Trophoblast cell (in vitro differentiated cells and primary cell): ENCODE results near the gene PRR22.

Experiments
- DNase-seq, 2 donors: peaks; one replicate each; pipeline ENCODE4 v3.0.0-alpha.2; 2016
- H2AFZ ChIP-seq: 2 replicates; pipeline ENCODE4 v1.6.1; 2013; ENCODE audit warnings: low read length, moderate library complexity, mild to moderate bottlenecking; ENCODE audit not compliant: insufficient read depth, poor library complexity
- H2AK5ac ChIP-seq: 2 replicates; pipeline ENCODE4 v1.6.1; 2013; ENCODE audit warnings: mild to moderate bottlenecking, low read length
- H2BK120ac ChIP-seq: 2 replicates; pipeline ENCODE4 v1.6.1; 2013; ENCODE audit warnings: low read length, mild to moderate bottlenecking, moderate library complexity; ENCODE audit not compliant: insufficient read depth, poor library complexity
- H2BK12ac ChIP-seq: 2 replicates; pipeline ENCODE4 v1.6.1; 2013; ENCODE audit warnings: mild to moderate bottlenecking, low read length, moderate library complexity
- H2BK5ac ChIP-seq: 2 replicates; pipeline ENCODE4 v1.6.1; 2013; ENCODE audit warnings: low read length, low read depth, moderate library complexity, mild to moderate bottlenecking; ENCODE audit not compliant: poor library complexity
- H3K14ac ChIP-seq: 2 replicates; pipeline ENCODE4 v1.6.1; 2013; ENCODE audit warnings: mild to moderate bottlenecking, low read length
- H3K18ac ChIP-seq: 2 replicates; pipeline ENCODE4 v1.6.1; 2013; ENCODE audit warnings: mild to moderate bottlenecking, low read length
- H3K23ac ChIP-seq: 2 replicates; pipeline ENCODE4 v1.6.1; 2013; ENCODE audit warnings: low read length
- H3K27ac ChIP-seq: 2 replicates; pipeline ENCODE4 v1.5.1; 2013; ENCODE audit warnings: low read depth, mild to moderate bottlenecking, inconsistent platforms, low read length, moderate library complexity
- H3K27me3 ChIP-seq: 2 replicates; pipeline ENCODE4 v1.6.1; 2013; ENCODE audit warnings: inconsistent platforms, mild to moderate bottlenecking, low read length, moderate library complexity; ENCODE audit not compliant: insufficient read depth
- H3K36me3 ChIP-seq, 2 experiments: 1 replicate in 1 of 2; 2 replicates in 1 of 2; pipeline ENCODE4 v1.6.1; 2013; ENCODE audit warnings: low read length in 2 of 2, mild to moderate bottlenecking in 2 of 2, moderate library complexity in 1 of 2; ENCODE audit not compliant: insufficient read depth in 2 of 2, control insufficient read depth in 1 of 2
- H3K4ac ChIP-seq: 2 replicates; pipeline ENCODE4 v1.6.1; 2013; ENCODE audit warnings: low read depth, mild to moderate bottlenecking, low read length, moderate library complexity
- H3K4me1 ChIP-seq, 2 experiments: 1 replicate in 1 of 2; 2 replicates in 1 of 2; pipeline ENCODE4 v1.6.1; 2013; ENCODE audit warnings: low read length in 2 of 2, mild to moderate bottlenecking in 2 of 2, moderate library complexity in 1 of 2; ENCODE audit not compliant: insufficient read depth in 2 of 2, control insufficient read depth in 1 of 2
- H3K4me2 ChIP-seq: 2 replicates; pipeline ENCODE4 v1.6.1; 2013; ENCODE audit warnings: inconsistent platforms, mild to moderate bottlenecking, low read length, moderate library complexity
- H3K4me3 ChIP-seq: 2 replicates; pipeline ENCODE4 v1.5.1; 2013; ENCODE audit warnings: mild to moderate bottlenecking, low read depth, low read length, inconsistent platforms
- H3K79me1 ChIP-seq: one replicate; pipeline ENCODE4 v1.6.1; 2013; ENCODE audit warnings: low read length
- H3K79me2 ChIP-seq: 2 replicates; pipeline ENCODE4 v1.6.1; 2013; ENCODE audit warnings: low read length, mild to moderate bottlenecking; ENCODE audit not compliant: control insufficient read depth, insufficient read depth, poor library complexity
- H3K9ac ChIP-seq: 2 replicates; pipeline ENCODE4 v1.6.1; 2013; ENCODE audit warnings: mild to moderate bottlenecking, low read length
- H3K9me3 ChIP-seq: 2 replicates; pipeline ENCODE4 v1.6.1; 2013; ENCODE audit warnings: low read depth, mild to moderate bottlenecking, control low read depth, inconsistent platforms, low read length; ENCODE audit not compliant: insufficient read depth
- H4K12ac ChIP-seq: 2 replicates; pipeline ENCODE4 v1.6.1; 2013; ENCODE audit warnings: low read depth, mild to moderate bottlenecking, low read length, moderate library complexity
- H4K8ac ChIP-seq: 2 replicates; pipeline ENCODE4 v1.6.1; 2013; ENCODE audit warnings: low read depth, mild to moderate bottlenecking, low read length, moderate library complexity
- H4K91ac ChIP-seq: one replicate; pipeline ENCODE4 v1.6.1; 2013; ENCODE audit warnings: low read depth, mild to moderate bottlenecking, low read length, moderate library complexity
- WGBS: extraction: QIAGEN DNeasy Blood & Tissue Kit; methylation state at CpG from one replicate; pipeline ENCODE4 v1.1.7; 2013; ENCODE audit warnings: missing lambda C conversion rate; ENCODE audit not compliant: insufficient read length, insufficient coverage; ENCODE audit errors: extremely low coverage; 5-methylcytosine and 5-hydroxymethylcytosine counted together

Gene PRR22

GRCh38 chr19:5806905-5807304, 22.4 kb upstream of the PRR22 start:
- H3K4me3 ChIP-seq: no peak overlapping the region
- DNase-seq: no peak
- H3K14ac ChIP-seq: no peak overlapping the region

DNA sequence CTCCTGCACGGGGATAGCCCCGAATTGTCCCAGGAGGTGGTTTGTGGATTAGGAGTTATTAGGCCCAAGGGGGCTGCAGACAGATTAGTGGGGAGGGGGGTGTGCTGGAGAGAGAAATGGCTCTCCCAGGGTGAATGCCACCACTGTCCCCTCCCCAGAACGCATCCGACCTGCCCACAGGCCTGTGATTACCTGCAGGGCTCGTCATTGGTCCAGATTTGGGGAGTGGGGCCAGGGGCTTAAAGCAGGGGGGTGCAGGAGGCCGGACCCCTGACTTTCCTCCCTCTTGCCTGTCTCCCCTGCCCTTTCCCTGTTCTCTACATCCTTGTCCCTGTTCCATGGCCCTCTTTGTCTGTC, 21.6 kb upstream of the PRR22 start:
- H3K23ac ChIP-seq: no peak overlapping the region
- no peaks in the 10 kb centered on the region for H3K36me3 ChIP-seq
- no peak overlapping the region for H2BK5ac ChIP-seq
- H3K9ac ChIP-seq: no peak overlapping the region
- no peak overlapping the region for H3K4me3 ChIP-seq
- no peak for DNase-seq
- no peaks in the 10 kb centered on the region for H3K79me2 ChIP-seq
- H3K14ac ChIP-seq: no peak overlapping the region
- no peak overlapping the region for H4K12ac ChIP-seq
- no peaks in the 10 kb centered on the region for H3K79me1 ChIP-seq
- H4K91ac ChIP-seq: no peak overlapping the region
- H3K4ac ChIP-seq: no peak overlapping the region
- H2AFZ ChIP-seq: no peak overlapping the region
- no peak overlapping the region for H2AK5ac ChIP-seq
- H2BK12ac ChIP-seq: no peak overlapping the region
- H3K4me2 ChIP-seq: no peak overlapping the region
- no CpG with 5 or more reads among the region's 6 CpGs for WGBS
- no peak overlapping the region for H3K18ac ChIP-seq
- peaks cover 5 to 7% of the 10 kb centered on the region in 2 experiments for H3K4me1 ChIP-seq
- no peak overlapping the region for H2BK120ac ChIP-seq
- H4K8ac ChIP-seq: no peak overlapping the region
- H3K27me3 ChIP-seq: peaks cover 5% of the 10 kb centered on the region
- no peak overlapping the region for H3K27ac ChIP-seq
- H3K9me3 ChIP-seq: peaks cover 3% of the 10 kb centered on the region

More at GRCh38 chr19:5806905-5807304, 22.4 kb upstream of the PRR22 start:
- H4K91ac ChIP-seq: no peak overlapping the region
- H3K4ac ChIP-seq: no peak overlapping the region
- no peaks in the 10 kb centered on the region for H3K79me1 ChIP-seq
- H3K23ac ChIP-seq: no peak overlapping the region
- no peak overlapping the region for H2AK5ac ChIP-seq
- H4K8ac ChIP-seq: no peak overlapping the region
- no peak overlapping the region for H2AFZ ChIP-seq
- no peak overlapping the region for H2BK5ac ChIP-seq
- H3K18ac ChIP-seq: no peak overlapping the region
- H3K79me2 ChIP-seq: no peaks in the 10 kb centered on the region
- H2BK12ac ChIP-seq: no peak overlapping the region
- H3K27ac ChIP-seq: no peak overlapping the region
- no CpG with 5 or more reads among the region's 5 CpGs for WGBS
- no peak overlapping the region for H4K12ac ChIP-seq
- no peak overlapping the region for H3K9ac ChIP-seq
- no peak overlapping the region for H2BK120ac ChIP-seq
- peaks cover 5 to 7% of the 10 kb centered on the region in 2 experiments for H3K4me1 ChIP-seq
- peaks cover 5% of the 10 kb centered on the region for H3K27me3 ChIP-seq
- no peaks in the 10 kb centered on the region for H3K36me3 ChIP-seq
- H3K9me3 ChIP-seq: peaks cover 2% of the 10 kb centered on the region
- no peak overlapping the region for H3K4me2 ChIP-seq

DNA sequence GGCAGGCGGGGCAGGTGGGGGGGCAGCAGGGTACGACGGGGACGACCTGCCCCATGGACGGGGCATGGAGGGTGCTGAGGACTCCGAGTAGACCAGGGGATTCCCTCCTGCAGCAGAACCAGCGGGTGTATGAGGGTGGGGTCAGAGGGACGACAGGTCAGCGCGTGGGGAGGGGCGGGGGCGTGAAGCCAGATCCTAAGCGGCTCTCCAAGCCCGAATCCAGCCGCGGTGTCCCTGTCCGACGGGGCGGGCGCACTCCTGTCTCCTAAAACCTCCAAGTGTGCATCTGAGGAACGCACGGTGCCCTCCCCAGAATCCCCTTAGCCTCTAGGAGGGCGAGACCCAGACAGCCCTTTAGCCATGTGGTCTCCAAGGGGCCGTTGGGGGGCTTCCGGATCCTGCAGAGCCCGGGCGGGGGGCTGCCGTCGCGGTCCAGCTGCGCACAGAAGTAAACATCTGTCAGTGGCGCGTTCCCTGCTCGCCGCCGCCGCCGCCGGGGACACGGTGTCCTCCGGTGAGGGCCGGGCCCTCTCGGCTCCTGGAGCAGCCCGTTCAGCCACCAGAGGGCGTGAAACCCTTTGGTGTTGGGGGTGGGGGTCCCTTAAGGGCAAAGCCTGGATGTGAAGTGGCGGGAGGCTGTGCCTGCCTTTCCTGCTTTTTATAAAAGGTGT, 21.1 kb upstream of the PRR22 start:
- Histone ChIP-seq H2AK5ac (no peak overlapping the region), H3K18ac (no peak overlapping the region), H3K4me2 (peak overlapping the region; percentile 40), H4K91ac (no peak overlapping the region), H3K27ac (no peak overlapping the region), H2BK5ac (no peak overlapping the region), H3K79me1 (no peaks in the 10 kb centered on the region), H3K4me3 (peak overlapping the region; percentile 25), H3K36me3 (no peaks in the 10 kb centered on the region), H2BK120ac (no peak overlapping the region), H3K14ac (no peak overlapping the region), H4K8ac (no peak overlapping the region), H3K9ac (no peak overlapping the region), H3K27me3 (peaks cover 5% of the 10 kb centered on the region), H3K23ac (no peak overlapping the region), H3K79me2 (no peaks in the 10 kb centered on the region), H2AFZ (peak overlapping the region; percentile 27), H2BK12ac (no peak overlapping the region), H3K4me1 (peaks cover 5 to 7% of the 10 kb centered on the region in 2 experiments), H3K4ac (no peak overlapping the region), H4K12ac (no peak overlapping the region), H3K9me3 (peaks cover 3% of the 10 kb centered on the region)
- no CpG with 5 or more reads among the region's 46 CpGs for WGBS
- DNase-seq: peak; percentile 15 to 73

- no peak within 1 kb of the TSS for H4K12ac ChIP-seq
Observed at GRCh38 chr19:5804516-5805461, 20.2 kb upstream of the PRR22 start, which contains the start of gene NRTN. NRTN (plus strand) TSS chr19:5805067; CDS start chr19:5824166, 19,099 bp downstream.

More at GRCh38 chr19:5804516-5805461, 20.2 kb upstream of the PRR22 start, which contains the start of gene NRTN:
- no peak within 1 kb of the TSS for H3K9ac ChIP-seq
- no peak within 1 kb of the TSS for H3K18ac ChIP-seq
- no peak within 1 kb of the TSS for H4K8ac ChIP-seq
- H3K9me3 ChIP-seq: peaks cover 3% of the 10 kb centered on the region
- peaks cover 5 to 7% of the 10 kb centered on the region in 2 experiments for H3K4me1 ChIP-seq
- no peaks in the 10 kb centered on the region for H3K79me1 ChIP-seq
- peak within 1 kb of the TSS; percentile 69 for H3K4me2 ChIP-seq
- H2BK5ac ChIP-seq: no peak within 1 kb of the TSS
- no peak within 1 kb of the TSS for H2BK12ac ChIP-seq
- no peak within 1 kb of the TSS for H2AK5ac ChIP-seq
- WGBS: no CpG with 5 or more reads among the region's 107 CpGs
- peaks cover 5% of the 10 kb centered on the region for H3K27me3 ChIP-seq
- no peak within 1 kb of the TSS for H3K14ac ChIP-seq
- H3K4me3 ChIP-seq: peak within 1 kb of the TSS; percentile 25
- no peak within 1 kb of the TSS for H3K27ac ChIP-seq
- no peak within 1 kb of the TSS for H2BK120ac ChIP-seq
- no peak within 1 kb of the TSS for H3K4ac ChIP-seq
- H3K36me3 ChIP-seq: no peaks in the 10 kb centered on the region
- no peak within 1 kb of the TSS for H4K91ac ChIP-seq
- DNase-seq: peak in 1 of 2 donors; percentile 19
- H3K79me2 ChIP-seq: no peaks in the 10 kb centered on the region
- peak within 1 kb of the TSS; percentile 27 for H2AFZ ChIP-seq
- H3K23ac ChIP-seq: no peak within 1 kb of the TSS
